NT2/D1 (cell line): ENCODE results near the gene IGF1R.

Source experiments
- SUZ12 ChIP-seq: IDR thresholded peaks from 2 replicates; pipeline ENCODE4 v1.6.1; 2011; ENCODE audit not compliant: insufficient read length, insufficient read depth; ENCODE audit errors: extremely low read depth
- YY1 ChIP-seq: IDR thresholded peaks from 2 replicates; pipeline ENCODE4 v1.6.1; 2011; ENCODE audit not compliant: insufficient read length, insufficient read depth
- ZNF274 ChIP-seq: IDR thresholded peaks from 2 replicates; pipeline ENCODE4 v1.6.1; 2011; ENCODE audit warnings: mild to moderate bottlenecking, low read depth, low read length

DNA sequence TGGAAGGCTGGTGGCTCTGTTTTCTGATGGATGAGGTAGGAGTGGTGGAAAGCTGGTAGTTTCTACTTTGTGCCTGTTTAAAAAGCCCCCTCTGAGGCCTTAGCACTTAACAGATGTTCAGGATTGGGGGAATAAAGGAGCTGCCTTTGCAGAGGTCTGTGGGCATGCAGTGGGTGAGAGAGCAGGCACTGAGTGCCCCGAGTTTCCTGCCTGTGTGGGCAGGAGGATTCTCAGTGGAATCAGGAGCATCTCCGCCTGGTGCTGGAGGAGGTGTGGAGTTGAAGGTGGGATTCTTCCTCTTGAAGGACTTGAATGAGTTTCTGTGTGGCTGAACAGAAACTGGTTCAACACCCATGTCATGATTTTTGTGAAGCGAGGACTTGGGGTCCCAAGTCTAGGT is 74.3 kb downstream of the IGF1R start:
- TF ChIP-seq YY1, result no peak
- no peak for TF ChIP-seq SUZ12
- TF ChIP-seq ZNF274, result no peak
